NCI-H1694 (cell line): ENCODE data around the gene SPRR2D.
"Not testable (repeated sequence)": the region's sequence is repeated elsewhere in the genome, so short reads cannot be mapped to it uniquely, and the experiment has no call there.

ENCODE experiments used
- DNase-seq: peaks from one replicate; lab custom pipeline; 2025; lab: John Stamatoyannopoulos, UW

The SPRR2D gene

GRCh38 chr1:153040950-153041631 lies at the start of gene SPRR2D:
TSS of gene SPRR2D (minus strand) at chr1:153041120. CDS start at chr1:153040346, 774 bp downstream.
- DNase-seq, result no peak

GRCh38 chr1:153087652-153088051 lies 46.7 kb upstream of the SPRR2D start:
- DNase-seq, result no peak

GRCh38 chr1:153081736-153082135 lies 40.8 kb upstream of the SPRR2D start:
- no peak for DNase-seq

- DNase-seq, result no peak
Observed at GRCh38 chr1:153072806-153073726, 32.1 kb upstream of the SPRR2D start.

GRCh38 chr1:153071511-153071910 lies 30.6 kb upstream of the SPRR2D start, which contains the start of gene SPRR2B:
TSS of gene SPRR2B (minus strand) at chr1:153071611. CDS start at chr1:153070839, 772 bp downstream.
- DNase-seq, result no peak

GRCh38 chr1:153070243-153070642 lies 29.3 kb upstream of the SPRR2D start:
- no peak for DNase-seq

- DNase-seq, result no peak
Observed at GRCh38 chr1:153058826-153059784, 18.2 kb upstream of the SPRR2D start.

GRCh38 chr1:153058154-153058553 lies 17.2 kb upstream of the SPRR2D start:
- no peak for DNase-seq

- no peak for DNase-seq
Observed at GRCh38 chr1:153057375-153057774, 16.5 kb upstream of the SPRR2D start, which contains the start of gene SPRR2A. TSS of gene SPRR2A (minus strand) at chr1:153057512. CDS start at chr1:153056735, 777 bp downstream.

GRCh38 chr1:153056111-153056510 lies 15.2 kb upstream of the SPRR2D start:
- not testable (repeated sequence) for DNase-seq

GRCh38 chr1:153049211-153049610 lies 8.3 kb upstream of the SPRR2D start:
- DNase-seq, result no peak

GRCh38 chr1:153035211-153035610 lies 5.7 kb downstream of the SPRR2D start:
- DNase-seq, result no peak

GRCh38 chr1:153032677-153033308 lies 8.1 kb downstream of the SPRR2D start:
- no peak for DNase-seq

- DNase-seq, result no peak
Observed at GRCh38 chr1:153032073-153032472, 8.8 kb downstream of the SPRR2D start.

- DNase-seq, result no peak
Observed at GRCh38 chr1:153030895-153031294, 10.0 kb downstream of the SPRR2D start, which contains the start of gene SPRR1B. TSS of gene SPRR1B (plus strand) at chr1:153031203. CDS start at chr1:153032346, 1,143 bp downstream.

GRCh38 chr1:153028766-153029165 lies 12.2 kb downstream of the SPRR2D start:
- DNase-seq, result no peak

- no peak for DNase-seq
Observed at GRCh38 chr1:153025797-153026196, 15.1 kb downstream of the SPRR2D start.

- DNase-seq, result no peak
Observed at GRCh38 chr1:153024413-153024812, 16.5 kb downstream of the SPRR2D start.

- DNase-seq, result no peak
Observed at GRCh38 chr1:153023109-153023508, 17.8 kb downstream of the SPRR2D start.

- not testable (repeated sequence) for DNase-seq
Observed at GRCh38 chr1:153022340-153022739, 18.6 kb downstream of the SPRR2D start.

GRCh38 chr1:153021829-153022228 lies 19.1 kb downstream of the SPRR2D start:
- not testable (repeated sequence) for DNase-seq
